ENCODE results near the gene PRRG1.

- TF ChIP-seq POLR2AphosphoS5 (IDR thresholded peaks at IDR 0.05; ENCODE audit: borderline replicate concordance, low read depth, low read length), result no peak
- TF ChIP-seq EZH2 (IDR thresholded peaks at IDR 0.05), result no peak
Measured at GRCh38 chrX:37420185-37420584, 71.0 kb downstream of the PRRG1 start.

All from SK-N-MC (cell line).